HL-60 (cell line): ENCODE data around the gene YWHAE.

ENCODE experiments used
- CTCF ChIP-seq: IDR thresholded peaks from one replicate; pipeline ENCODE4 v1.5.1; 2011; ENCODE audit warnings: low read length, control low read depth, inconsistent platforms; ENCODE audit not compliant: insufficient read depth
- GABPA ChIP-seq: IDR thresholded peaks from 2 replicates; pipeline ENCODE4 v1.6.1; 2012; ENCODE audit warnings: low read depth
- POLR2AphosphoS5 ChIP-seq: IDR thresholded peaks from 2 replicates; pipeline ENCODE4 v1.6.1; 2012; ENCODE audit warnings: low read depth

GRCh38 chr17:1412185-1413110 lies 12.4 kb upstream of the YWHAE start:
- no peak for TF ChIP-seq CTCF
- TF ChIP-seq POLR2AphosphoS5: no peak
- TF ChIP-seq GABPA: no peak
